Omental fat pad (tissue), 4 donors: ENCODE data around the gene TBC1D2B. TPM values are rescaled to one million over a fixed set of nuclear protein-coding genes. Genes with fewer than 3 reads are reported as not detected.

ENCODE experiments used
- ATAC-seq: fragments of 150-250 bp; one replicate; pipeline ENCODE4 v1.9.1; 2016; ENCODE audit warnings: mild to moderate bottlenecking, moderate library complexity; ENCODE audit not compliant: low FRiP score
- DNase-seq: peaks from one replicate; pipeline ENCODE4 v3.0.0-alpha.2; 2019; ENCODE audit warnings: low spot score
- CTCF ChIP-seq, 3 donors: fragments of 450-650 bp; IDR thresholded peaks; one replicate each; pipeline ENCODE4 v1.5.1; 2016 to 2017; ENCODE audit warnings: antibody characterized with exemption in 3 of 3, mild to moderate bottlenecking in 3 of 3, moderate library complexity in 2 of 3
- total RNA-seq, 4 donors: library from RNA; depleted of rRNA; stranded (reverse); fragments of >200 nt; gene quantifications; one replicate each; pipeline ENCODE4 v1.1.0, GENCODE V29; 2016

Gene TBC1D2B
- total RNA-seq, 4 donors from 2014 or later = 50.3 to 134 (median 95.5) TPM

DNA sequence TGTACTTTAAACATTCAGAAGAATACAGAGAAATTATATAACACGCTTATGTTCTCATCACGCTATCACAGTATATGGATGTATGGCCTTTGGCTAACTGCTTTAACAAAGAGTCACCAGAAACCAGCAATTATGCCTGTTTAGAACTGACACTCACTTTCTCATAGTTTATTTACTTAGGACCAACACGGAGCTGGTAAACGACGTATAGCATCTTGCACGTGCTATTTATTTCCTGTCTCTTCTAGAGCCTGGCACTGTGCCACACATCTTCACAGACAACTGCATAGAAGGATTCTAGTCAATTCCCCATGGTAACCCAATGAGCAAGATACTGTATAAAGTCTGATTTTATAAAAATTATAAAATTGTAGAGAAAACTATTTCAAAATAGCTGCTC lies 43.6 kb downstream of the TBC1D2B start:
- ATAC-seq (no peak), DNase-seq (no peak)
- TF ChIP-seq CTCF (IDR thresholded peaks at IDR 0.05) = no peak

DNA sequence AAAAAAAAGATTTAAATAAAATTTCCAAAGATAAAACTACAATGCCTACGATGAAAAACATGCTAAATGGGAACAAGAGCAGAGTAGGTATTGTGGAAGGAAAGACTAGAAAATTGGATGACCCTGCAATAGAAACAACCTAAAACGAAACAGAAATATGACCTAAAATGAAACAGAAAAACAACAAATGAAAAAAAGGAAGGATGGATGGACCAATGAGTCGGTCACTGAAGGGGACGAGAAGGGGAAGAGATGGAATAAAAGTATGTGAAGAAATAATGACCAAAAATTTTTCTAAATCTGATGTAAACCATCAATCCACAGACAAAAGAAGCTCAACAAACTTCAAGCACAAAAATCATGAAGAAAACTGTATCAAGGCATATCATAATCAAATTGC lies 44.8 kb downstream of the TBC1D2B start:
- DNase-seq (no peak), ATAC-seq (no peak)
- no peak for TF ChIP-seq CTCF (IDR thresholded peaks at IDR 0.05)

GRCh38 chr15:78024883-78025282 lies 52.6 kb downstream of the TBC1D2B start:
- no peak for TF ChIP-seq CTCF (IDR thresholded peaks at IDR 0.05)
- ATAC-seq (no peak), DNase-seq (no peak)

DNA sequence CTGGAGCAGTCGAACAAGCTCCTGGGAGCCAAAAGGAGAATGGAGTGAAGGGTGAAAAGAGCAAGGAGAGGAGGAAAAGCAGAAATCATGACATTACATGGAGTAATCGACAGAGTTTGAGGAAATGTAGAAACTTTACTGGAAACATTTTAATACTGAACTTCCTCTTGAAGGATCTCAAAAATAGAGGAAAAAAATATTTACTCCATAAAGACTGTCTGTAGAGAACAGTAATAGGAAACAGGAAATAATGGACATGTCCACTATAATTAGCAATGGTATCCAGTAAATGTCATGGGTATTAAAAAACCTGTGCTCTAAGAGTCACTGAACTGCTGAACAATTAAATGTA lies 53.0 kb downstream of the TBC1D2B start:
- DNase-seq = no peak
- TF ChIP-seq CTCF (IDR thresholded peaks at IDR 0.05) = no peak
- no peak for ATAC-seq

DNA sequence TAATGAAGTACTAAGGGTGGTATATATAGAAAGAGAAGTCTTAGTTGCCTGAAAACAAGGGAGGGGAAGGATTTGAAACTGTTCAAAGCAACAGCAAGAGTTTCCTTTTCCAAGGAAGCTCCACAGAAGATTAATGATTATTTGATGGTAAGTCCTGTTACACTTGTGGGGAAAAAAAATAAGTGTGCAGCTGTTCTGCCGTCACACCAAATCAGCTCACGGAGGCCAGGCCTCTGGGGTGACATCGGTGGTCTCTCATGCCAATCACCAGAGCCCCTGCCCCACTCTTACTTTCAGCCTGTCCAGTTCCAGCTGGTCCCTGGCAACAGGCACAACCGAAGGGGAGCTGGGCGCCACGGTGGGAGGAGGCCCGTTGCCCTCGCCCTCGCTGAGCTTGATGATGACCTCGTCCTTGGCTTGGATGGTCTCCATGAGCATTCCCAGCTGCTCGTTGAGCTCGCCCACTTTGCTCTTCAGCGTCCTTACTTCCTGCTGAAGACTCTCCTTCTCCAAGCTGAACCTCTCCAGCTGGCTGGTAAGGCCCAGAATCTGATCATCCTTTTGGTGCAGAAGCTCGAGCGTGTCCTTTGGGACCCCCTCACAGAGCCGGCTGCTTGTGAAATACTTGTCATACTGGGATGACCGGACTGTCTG lies 53.5 kb downstream of the TBC1D2B start:
- no peak for DNase-seq
- TF ChIP-seq CTCF (IDR thresholded peaks at IDR 0.05) = no peak

GRCh38 chr15:78023081-78023665 lies 54.3 kb downstream of the TBC1D2B start:
- no peak for ATAC-seq

More for the DNA sequence above, 53.5 kb downstream of the TBC1D2B start:
- peak; percentile 61 for ATAC-seq

More at GRCh38 chr15:78023081-78023665, 54.3 kb downstream of the TBC1D2B start:
- no peak for DNase-seq
- TF ChIP-seq CTCF (IDR thresholded peaks at IDR 0.05) = no peak
